GM12874 (cell line): ENCODE data around the gene TMEM117.

Source experiments
- CTCF ChIP-seq: IDR thresholded peaks from 2 replicates; pipeline ENCODE4 v1.5.1; 2011; ENCODE audit warnings: low read depth, mild to moderate bottlenecking, control low read depth, low read length, moderate library complexity; ENCODE audit not compliant: insufficient read depth

Gene TMEM117

GRCh38 chr12:43882578-43883178, 46.8 kb downstream of the TMEM117 start:
- peak; percentile 65 for TF ChIP-seq CTCF

GRCh38 chr12:43883311-43883710, 47.4 kb downstream of the TMEM117 start:
- no peak for TF ChIP-seq CTCF

- no peak for TF ChIP-seq CTCF
Measured at GRCh38 chr12:43883748-43884147, 47.9 kb downstream of the TMEM117 start.

- no peak for TF ChIP-seq CTCF
Measured at GRCh38 chr12:43884683-43885410, 49.0 kb downstream of the TMEM117 start.

- TF ChIP-seq CTCF, result no peak
Measured at GRCh38 chr12:43887397-43887796, 51.5 kb downstream of the TMEM117 start.

- no peak for TF ChIP-seq CTCF
Measured at GRCh38 chr12:43891856-43892574, 56.1 kb downstream of the TMEM117 start.

GRCh38 chr12:43893670-43894069, 57.8 kb downstream of the TMEM117 start:
- TF ChIP-seq CTCF, result no peak
